AG04449 (cell line): ENCODE data around the gene CFAP161.
"Not testable (repeated sequence)": the region's sequence is repeated elsewhere in the genome, so short reads cannot be mapped to it uniquely, and the experiment has no call there.

Source experiments
- CTCF ChIA-PET: fragments of 350-600 bp; formaldehyde crosslinking; extraction: SDS; loops from one replicate; lab custom pipeline; 2021; ENCODE audit warnings: antibody characterized with exemption; lab: Yijun Ruan, JAX
- POLR2A ChIA-PET: fragments of 400-600, 350-600 bp; formaldehyde crosslinking; extraction: SDS; loops from one replicate; lab custom pipeline; 2020; ENCODE audit warnings: antibody characterized with exemption, inconsistent platforms; lab: Yijun Ruan, JAX
- DNase-seq: peaks from one replicate; pipeline ENCODE4 v3.0.0-alpha.2; 2010; ENCODE audit warnings: low read depth, low spot score
- H3K4me3 ChIP-seq: 2 replicates; pipeline ENCODE4 v1.5.1; 2011; ENCODE audit warnings: low read depth, mild to moderate bottlenecking, control low read depth, low read length
- TF ChIP-seq, protein P1 (sequence below): IDR thresholded peaks from one replicate; pipeline ENCODE4 v1.5.1; 2011; ENCODE audit warnings: mild to moderate bottlenecking, moderate library complexity, low read length, control low read depth, inconsistent platforms; ENCODE audit not compliant: insufficient read depth; ENCODE audit errors: missing control alignments

Gene CFAP161

DNA sequence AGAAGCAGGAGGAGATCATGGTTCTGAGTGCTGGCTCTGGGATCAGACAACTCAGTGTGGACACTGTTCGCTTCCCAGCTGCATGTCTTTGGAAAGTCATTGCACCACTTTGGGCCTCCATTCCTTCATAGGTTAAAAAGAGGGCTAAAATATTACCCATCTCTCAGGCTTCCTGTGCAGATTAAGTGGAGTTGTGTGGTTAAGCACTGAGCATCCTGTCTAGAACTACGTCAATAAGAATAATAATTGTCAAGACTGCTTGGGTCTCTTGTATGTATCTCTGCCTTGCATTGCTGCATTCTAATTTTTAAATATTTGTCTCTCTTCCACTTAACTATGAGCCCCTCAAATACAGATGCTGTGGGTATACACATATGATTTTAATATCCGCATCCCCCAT is 22.3 kb downstream of the CFAP161 start:
- POLR2A ChIA-PET, result interaction anchor here (2.1 kb wide), 1 partner anchor 110 kb away, joined by 7 read pairs; no protein-coding TSS in a partner anchor
- CTCF ChIA-PET, result interaction anchor here (0.7 to 16.0 kb wide), 44 partner anchors 8 to 182 kb away, joined by 3 to 733 read pairs (median 4); no protein-coding TSS in a partner anchor
- no peak for DNase-seq
- H3K4me3 ChIP-seq, result no peak overlapping the region
- TF ChIP-seq, protein P1, sequence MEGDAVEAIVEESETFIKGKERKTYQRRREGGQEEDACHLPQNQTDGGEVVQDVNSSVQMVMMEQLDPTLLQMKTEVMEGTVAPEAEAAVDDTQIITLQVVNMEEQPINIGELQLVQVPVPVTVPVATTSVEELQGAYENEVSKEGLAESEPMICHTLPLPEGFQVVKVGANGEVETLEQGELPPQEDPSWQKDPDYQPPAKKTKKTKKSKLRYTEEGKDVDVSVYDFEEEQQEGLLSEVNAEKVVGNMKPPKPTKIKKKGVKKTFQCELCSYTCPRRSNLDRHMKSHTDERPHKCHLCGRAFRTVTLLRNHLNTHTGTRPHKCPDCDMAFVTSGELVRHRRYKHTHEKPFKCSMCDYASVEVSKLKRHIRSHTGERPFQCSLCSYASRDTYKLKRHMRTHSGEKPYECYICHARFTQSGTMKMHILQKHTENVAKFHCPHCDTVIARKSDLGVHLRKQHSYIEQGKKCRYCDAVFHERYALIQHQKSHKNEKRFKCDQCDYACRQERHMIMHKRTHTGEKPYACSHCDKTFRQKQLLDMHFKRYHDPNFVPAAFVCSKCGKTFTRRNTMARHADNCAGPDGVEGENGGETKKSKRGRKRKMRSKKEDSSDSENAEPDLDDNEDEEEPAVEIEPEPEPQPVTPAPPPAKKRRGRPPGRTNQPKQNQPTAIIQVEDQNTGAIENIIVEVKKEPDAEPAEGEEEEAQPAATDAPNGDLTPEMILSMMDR, result no peak

DNA sequence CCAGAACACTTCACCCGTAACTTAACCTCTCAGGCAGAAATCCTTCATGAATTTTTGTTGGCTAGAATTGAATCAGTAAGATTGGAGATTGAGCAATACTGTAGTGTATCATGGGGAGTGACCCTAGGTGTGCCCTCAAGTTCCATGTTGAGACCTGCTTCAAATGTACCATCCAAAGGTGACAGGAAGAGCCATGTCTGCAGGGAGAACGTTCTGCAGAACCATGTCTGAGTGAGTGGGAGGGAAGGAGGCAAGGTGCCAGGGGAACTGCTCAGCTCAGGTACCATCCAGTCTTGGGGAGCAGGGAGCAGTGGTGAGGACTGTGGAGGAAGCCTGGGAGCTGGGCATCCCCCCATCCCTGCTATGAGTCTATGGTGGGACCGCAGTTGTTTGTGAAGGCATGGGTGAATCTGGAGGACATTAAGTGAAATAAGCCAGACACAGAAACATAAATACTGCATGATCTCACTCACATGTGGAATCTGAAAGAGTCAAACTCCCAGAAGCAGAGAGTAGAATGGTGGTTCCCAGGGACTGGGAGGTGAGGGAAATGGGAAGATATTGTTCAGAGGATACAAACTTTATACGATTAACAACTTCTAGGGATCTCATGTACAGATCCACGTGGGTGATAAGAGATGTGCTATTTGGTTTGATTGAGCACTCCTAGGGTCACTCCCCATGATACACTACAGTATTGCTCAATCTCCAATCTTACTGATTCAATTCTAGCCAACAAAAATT is 23.3 kb downstream of the CFAP161 start:
- TF ChIP-seq, protein P1, result no peak
- CTCF ChIA-PET, result interaction anchor here (0.6 to 16.0 kb wide), 10 partner anchors 11 to 180 kb away, joined by 3 to 733 read pairs (median 10); no protein-coding TSS in a partner anchor
- POLR2A ChIA-PET, result no interaction called here
- DNase-seq, result no peak
- H3K4me3 ChIP-seq, result no peak overlapping the region

DNA sequence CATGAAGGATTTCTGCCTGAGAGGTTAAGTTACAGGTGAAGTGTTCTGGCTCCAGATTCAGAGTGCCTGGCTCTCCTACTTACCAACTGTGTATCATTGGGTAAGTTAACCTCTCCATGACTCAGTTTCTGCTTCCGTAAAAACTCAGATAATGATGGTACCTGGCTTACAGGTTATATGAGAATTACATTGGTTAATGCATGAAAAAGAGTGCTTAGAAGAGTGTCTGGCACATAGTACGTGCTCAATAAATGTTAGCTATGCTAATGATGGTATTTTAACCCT is 23.8 kb downstream of the CFAP161 start:
- TF ChIP-seq, protein P1, result no peak
- no peak for DNase-seq
- ChIA-PET CTCF (interaction anchor here (1.3 to 16.0 kb wide), 5 partner anchors 12 to 104 kb away, joined by 3 to 733 read pairs (median 27); no protein-coding TSS in a partner anchor), POLR2A (no interaction called here)
- H3K4me3 ChIP-seq, result no peak overlapping the region

DNA sequence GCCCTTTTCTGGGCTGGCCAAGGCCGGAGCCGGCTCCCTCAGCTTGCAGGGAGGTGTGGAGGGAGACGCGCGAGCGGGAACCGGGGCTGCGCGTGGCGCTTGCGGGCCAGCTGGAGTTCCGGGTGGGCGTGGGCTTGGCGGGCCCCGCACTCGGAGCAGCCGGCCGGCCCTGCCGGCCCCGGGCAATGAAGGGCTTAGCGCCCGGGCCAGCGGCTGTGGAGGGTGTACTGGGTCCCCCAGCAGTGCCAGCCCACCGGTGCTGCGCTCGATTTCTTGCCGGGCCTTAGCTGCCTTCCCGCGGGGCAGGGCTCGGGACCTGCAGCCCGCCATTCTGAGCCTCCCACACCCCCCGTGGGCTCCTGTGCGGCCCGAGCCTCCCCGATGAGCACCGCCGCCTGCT is 24.5 kb downstream of the CFAP161 start:
- H3K4me3 ChIP-seq, DNase-seq, POLR2A ChIA-PET: not testable (repeated sequence)
- CTCF ChIA-PET, result interaction anchor here (0.8 to 16.0 kb wide), 4 partner anchors 10 to 108 kb away, joined by 3 to 733 read pairs (median 62); no protein-coding TSS in a partner anchor

DNA sequence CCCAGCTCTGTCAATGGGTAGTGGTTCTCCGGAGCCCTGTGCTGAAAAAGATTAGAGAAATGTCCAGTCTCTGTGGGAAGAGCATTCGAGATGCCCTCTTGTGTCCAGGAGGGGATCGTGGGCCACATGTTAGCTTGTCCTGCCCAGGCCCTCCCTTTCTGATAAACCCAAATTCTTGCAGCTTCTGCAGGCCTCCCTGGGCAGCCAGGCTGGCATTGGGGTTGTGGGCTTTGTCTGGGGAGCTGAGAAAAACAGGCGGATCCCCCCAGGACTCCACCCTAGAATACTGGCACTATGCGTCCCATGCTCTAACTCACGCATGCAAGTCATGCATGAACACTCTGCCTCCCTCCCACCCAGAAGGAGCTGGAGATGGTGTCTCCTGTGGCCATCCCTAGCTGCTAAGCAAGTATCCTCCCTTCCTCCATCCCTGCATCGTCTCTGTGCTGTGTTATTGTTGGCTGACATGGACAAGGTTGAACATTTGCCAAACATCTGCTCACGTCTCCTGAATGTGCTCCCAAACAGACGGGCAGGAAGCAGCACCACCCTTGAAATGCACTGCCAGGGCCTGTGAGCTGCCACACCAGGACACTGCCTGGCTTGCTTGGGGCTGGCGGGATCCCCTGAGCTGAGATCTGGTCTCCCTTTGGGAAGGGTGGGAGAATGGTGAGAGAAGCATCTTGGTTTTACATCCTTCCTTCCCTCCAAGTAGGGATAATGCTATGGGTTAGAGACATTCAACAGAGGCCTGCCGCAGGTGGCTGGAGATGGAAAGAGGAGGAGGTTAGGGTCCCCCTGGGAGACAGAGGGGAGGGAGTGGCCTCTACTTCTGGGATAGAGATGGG is 26.5 kb downstream of the CFAP161 start:
- ChIA-PET POLR2A (no interaction called here), CTCF (interaction anchor here (0.7 to 7.4 kb wide), 8 partner anchors 10 to 115 kb away, joined by 3 to 108 read pairs (median 4); no protein-coding TSS in a partner anchor)
- DNase-seq, result no peak
- no peak overlapping the region for H3K4me3 ChIP-seq
- TF ChIP-seq, protein P1, result no peak

DNA sequence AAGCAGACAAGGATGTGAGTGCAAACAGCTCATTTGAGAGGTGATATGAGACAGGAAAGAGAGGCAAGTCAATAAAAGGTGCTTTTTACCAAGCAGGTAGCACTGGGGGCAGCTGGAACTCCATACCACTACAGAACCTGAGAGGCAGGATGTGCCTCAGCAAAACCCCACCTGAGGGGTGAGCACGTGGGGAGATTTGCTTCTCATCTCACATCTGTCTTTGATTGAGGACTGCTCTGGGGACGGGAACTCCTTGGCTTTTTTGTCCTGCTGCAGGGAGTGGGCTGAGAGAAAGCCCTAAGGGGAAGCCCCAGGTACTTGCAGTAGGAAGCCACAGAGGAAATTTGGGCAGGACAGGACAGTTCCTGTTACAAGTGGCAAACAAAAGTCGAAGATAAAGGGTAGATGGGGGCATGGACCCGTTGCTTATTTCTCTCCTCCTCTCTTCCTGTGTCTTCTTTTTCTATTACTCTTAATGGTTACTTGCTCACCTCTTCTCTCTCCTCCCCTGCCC is 27.1 kb downstream of the CFAP161 start:
- TF ChIP-seq, protein P1, result no peak
- POLR2A ChIA-PET, result no interaction called here
- H3K4me3 ChIP-seq, result no peak overlapping the region
- DNase-seq, result no peak
- CTCF ChIA-PET, result interaction anchor here (0.7 to 7.4 kb wide), 9 partner anchors 11 to 114 kb away, joined by 3 to 108 read pairs (median 4); no protein-coding TSS in a partner anchor
